G401 (cell line): ENCODE measurements around the gene IKZF2. TPM values are rescaled to one million over a fixed set of nuclear protein-coding genes. Genes with fewer than 3 reads are reported as not detected.

ENCODE experiments used
- DNase-seq: peaks from one replicate; pipeline ENCODE4 v3.0.0-alpha.2; 2015; ENCODE audit warnings: low spot score
- in situ Hi-C: cut with HindIII; loops from 2 replicates; pipeline ENCODE4 v1.10.0; 2016; ENCODE audit warnings: low sequenced_read_pairs, mixed read lengths
- total RNA-seq: library from RNA; depleted of rRNA; stranded (reverse); fragments of >200 nt; shearing (Covaris generic); gene quantifications from 2 replicates; pipeline ENCODE4 v1.2.3, GENCODE V29; 2014

IKZF2 gene
- total RNA-seq, 1 experiment from 2014 or later, result not detected

DNA sequence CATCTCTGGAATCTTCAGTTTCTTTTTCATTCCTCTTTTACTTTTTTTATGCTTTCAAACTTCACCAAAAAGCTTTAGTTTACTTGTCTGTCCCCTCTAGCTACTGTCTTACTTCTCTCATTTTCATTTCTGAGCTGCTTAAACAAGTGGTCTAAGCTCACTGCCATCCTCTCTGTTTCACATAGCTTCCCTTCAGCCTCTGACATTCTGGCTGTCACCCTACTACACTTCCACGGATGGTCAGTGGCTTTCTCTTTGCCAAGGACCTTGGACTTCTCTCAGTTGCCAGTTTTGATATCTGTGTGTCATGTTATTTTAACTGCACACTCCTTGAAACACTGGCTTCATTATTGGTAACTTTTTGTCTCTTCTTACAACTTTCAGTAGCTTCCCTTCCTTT is 176.1 kb downstream of the IKZF2 start:
- in situ Hi-C loops, result no loop called here
- DNase-seq, result no peak

DNA sequence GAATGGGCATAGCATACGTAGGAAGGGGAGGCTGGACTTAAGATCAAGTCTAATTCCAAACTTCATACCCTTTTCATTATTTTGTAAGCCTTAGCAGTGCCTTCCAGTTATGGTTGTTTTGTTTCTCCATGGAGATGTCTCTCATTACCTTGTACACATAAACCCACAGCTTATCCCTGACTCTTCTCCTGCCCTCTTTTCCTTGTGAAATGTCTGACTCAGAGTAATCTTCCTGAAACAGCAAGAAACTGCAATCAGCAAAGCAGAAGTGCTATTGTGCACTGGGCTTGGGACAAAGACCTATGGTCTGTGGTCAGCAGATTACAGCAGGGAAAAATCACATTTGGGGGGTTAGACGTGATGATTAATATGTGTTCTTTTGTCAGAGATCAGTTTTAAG is 176.7 kb downstream of the IKZF2 start:
- in situ Hi-C loops, result no loop called here
- no peak for DNase-seq

DNA sequence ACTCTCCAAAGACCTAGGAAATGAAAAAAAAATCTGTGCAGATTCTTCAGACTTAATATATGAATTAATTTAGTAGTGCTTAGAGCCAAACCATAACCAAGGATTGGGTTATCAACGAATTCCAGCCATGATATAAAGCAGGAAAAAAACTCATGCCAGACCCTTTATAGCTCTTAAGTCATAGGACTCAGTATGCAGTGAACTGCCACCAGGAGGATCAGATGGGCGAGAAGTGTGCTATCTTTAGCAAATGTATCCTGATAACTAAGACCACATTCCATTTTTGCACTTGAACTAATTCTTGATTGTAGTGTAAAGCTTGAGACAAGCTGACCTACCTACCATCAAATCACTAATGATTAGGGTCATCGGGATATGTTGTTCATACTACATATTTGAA is 178.1 kb downstream of the IKZF2 start:
- in situ Hi-C loops, result no loop called here
- DNase-seq, result no peak

GRCh38 chr2:212970132-212970531 is 181.3 kb downstream of the IKZF2 start:
- no peak for DNase-seq
- in situ Hi-C loops, result no loop called here

- no peak for DNase-seq
- in situ Hi-C loops, result no loop called here
Measured at GRCh38 chr2:212968284-212969081, 182.9 kb downstream of the IKZF2 start.

- DNase-seq, result no peak
- in situ Hi-C loops, result no loop called here
Measured at GRCh38 chr2:212966884-212967283, 184.5 kb downstream of the IKZF2 start.

GRCh38 chr2:212962691-212963090 is 188.7 kb downstream of the IKZF2 start:
- no peak for DNase-seq
- in situ Hi-C loops, result no loop called here

GRCh38 chr2:212961255-212961654 is 190.2 kb downstream of the IKZF2 start:
- in situ Hi-C loops, result no loop called here
- no peak for DNase-seq

DNA sequence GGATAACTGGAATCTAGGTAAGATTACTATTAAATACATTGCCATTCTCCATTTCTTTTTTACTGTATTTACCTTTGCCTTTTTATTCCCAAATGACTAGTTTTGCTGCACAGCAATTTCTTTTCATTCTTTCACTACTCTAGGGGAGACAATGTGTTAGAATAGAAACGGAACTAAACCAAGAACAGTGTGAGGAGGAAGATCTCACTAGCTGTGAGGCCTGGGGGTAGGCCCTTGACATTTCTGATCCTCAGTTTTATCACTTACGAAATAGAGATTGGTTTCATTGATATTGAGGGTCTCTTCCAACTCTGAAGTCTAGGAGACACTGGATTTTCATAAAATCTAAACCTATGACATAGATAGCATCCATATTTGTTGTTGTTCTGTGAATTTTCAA is 191.1 kb downstream of the IKZF2 start:
- in situ Hi-C loops, result no loop called here
- no peak for DNase-seq

DNA sequence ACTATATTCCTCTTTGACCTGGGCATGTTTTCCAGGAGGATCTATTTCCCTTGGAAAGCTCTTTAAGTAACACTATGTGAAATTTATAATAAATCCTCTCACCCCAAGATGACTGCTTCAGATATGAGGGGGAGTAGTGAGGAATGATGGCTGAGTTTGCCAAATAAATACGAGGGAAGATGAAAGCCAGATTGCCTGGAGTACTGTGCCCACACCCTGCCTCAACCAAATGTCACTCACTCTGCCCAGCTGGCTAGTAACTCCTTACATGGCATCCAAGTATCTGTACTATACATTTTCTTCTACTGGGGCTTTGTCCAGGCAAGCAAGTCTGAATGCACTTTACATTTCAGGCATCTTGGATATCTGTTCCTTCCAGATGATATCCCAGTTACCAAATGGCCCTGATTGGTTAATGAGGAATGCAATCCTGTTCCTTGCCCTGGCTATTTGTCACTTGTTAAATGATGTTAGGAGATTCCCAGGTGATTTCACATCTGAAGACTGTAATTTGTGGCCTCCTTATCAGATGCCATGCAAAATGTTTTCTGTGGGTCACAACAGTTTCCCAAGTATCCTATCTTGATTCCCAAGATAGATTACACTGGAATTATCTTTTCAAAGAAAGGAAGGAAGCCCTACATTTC is 191.8 kb downstream of the IKZF2 start:
- in situ Hi-C loops, result no loop called here
- DNase-seq, result no peak

DNA sequence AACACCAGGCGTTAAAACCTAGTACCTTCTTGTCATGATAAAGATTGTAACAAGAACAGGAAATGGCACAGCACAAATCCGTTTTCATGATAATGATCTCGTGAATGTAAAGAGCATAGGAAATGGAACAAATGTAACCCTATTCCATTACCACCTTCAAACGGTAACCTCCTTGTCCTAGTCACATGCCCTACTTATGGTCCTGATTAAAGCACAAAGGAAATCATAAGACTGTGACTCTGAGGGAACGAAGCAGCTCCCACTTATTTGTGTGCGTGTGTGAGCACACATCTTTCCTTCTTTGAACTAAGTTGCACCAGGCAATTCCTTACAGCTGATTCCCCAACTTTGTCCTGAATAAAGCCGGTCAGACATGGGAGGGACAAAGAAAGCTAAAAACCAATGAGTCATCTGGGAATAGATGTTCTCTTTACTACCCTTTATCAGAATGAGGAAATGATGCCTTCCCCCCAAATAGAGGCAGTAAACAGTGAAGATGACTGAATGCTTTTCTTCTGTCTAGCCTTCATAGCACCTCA is 192.6 kb downstream of the IKZF2 start:
- in situ Hi-C loops, result no loop called here
- DNase-seq, result no peak

- in situ Hi-C loops, result no loop called here
- DNase-seq, result no peak
Measured at GRCh38 chr2:212958133-212958532, 193.3 kb downstream of the IKZF2 start.

DNA sequence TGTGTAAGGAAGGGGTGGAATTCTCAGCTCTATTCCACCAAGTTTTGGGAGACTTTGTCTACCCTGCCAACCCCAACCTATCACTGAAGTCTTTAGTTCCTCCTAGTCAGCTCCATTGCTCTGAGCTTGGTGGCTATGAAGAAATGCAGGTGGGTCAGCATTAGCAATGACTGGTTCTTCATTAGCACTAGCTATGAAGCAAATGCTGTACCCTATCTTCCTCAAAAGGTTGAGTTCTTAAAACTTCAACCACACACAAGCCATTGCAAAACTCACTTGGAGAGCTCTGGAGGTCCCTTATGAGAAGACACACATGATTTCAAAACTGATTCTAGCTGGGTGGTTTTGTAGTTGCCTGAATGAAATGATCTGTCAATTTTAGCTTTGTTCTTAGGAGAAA is 193.8 kb downstream of the IKZF2 start:
- in situ Hi-C loops, result no loop called here
- DNase-seq, result no peak

DNA sequence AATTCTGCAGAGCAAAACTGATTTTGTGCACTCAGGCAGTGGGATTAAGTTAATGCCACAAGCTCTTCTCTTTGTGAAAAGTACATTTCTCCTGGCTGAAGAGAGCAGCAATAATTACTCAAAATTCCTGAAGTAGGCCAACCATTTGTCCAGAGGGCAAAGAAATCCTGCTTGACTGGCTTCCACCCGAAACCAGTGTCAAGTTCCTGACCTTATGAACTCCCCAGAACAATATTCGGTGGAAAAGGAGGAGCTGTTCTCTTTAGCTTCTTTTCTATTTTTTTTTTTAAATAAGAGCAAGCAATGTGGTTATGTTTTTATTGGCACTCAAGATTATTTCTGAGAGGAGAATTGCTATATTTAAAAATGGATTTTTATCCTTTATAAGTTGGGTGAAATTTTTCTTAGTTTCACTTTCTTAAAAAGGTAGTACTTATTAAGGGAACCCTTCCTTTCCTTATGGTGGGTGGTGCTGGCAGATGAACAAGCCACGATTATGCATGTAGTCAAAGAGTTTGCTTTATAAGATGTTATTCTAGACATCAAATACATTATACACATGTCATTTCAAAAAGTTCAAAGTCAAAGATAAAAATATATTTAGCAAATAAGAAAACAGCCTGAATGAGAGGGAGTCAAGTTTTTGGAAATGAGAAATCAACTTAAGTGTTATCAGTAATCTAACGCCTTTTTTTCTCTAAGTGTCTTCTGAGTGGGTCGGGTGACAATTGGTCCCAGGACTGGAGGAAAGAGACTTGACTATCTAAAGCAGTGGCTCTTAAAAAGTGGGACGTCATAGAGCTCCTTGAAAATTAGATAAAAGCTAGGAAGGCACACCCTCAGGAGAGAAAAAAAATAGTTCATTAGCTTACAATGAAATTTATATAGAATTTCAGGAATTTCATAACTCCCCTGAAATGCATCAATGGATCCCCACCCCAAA is 194.5 kb downstream of the IKZF2 start:
- in situ Hi-C loops, result no loop called here
- no peak for DNase-seq

GRCh38 chr2:212953170-212953920 is 198.1 kb downstream of the IKZF2 start:
- in situ Hi-C loops, result no loop called here

DNA sequence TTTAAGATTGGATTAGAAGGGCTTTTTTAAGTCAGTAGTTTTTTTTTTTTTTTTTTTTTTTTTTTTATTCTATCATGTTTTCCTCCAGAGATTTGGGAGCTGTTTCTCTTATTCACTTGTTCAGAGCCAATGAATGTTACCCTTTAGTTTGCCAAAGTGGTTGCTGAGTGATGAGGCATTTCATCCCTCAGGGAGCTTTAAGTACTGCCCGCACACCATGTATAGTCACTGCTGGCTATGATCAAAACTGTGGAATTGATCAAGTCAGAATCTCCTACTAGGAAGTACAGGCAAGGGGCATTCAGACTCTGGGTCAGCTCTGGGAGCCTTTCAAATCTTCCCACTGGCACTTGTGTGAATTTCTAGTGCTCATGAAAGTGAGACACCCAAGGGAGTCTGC is 201.6 kb downstream of the IKZF2 start:
- no peak for DNase-seq
- in situ Hi-C loops, result no loop called here

More at GRCh38 chr2:212953170-212953920, 198.1 kb downstream of the IKZF2 start:
- no peak for DNase-seq
